ENCODE measurements around the gene PPL. TPM values are rescaled to one million over a fixed set of nuclear protein-coding genes. Genes with fewer than 3 reads are reported as not detected.

Gene PPL
- total RNA-seq, 1 experiment from 2014 or later, result 11.5 TPM

- in situ Hi-C loops (cut with HindIII; ENCODE audit: low pct_unique_long_range_greater_than_20kb, low sequenced_read_pairs), result no loop called here
- DNase-seq (ENCODE audit: low read depth), result no peak
These were observed 81.6 kb downstream of the PPL start for GRCh38 chr16:4855371-4855770.

- DNase-seq (ENCODE audit: low read depth), result no peak
These were observed 84.6 kb downstream of the PPL start for GRCh38 chr16:4852221-4852872.

GRCh38 chr16:4850211-4850610, 86.7 kb downstream of the PPL start:
- in situ Hi-C loops (cut with HindIII; ENCODE audit: low pct_unique_long_range_greater_than_20kb, low sequenced_read_pairs), result no loop called here
- DNase-seq (ENCODE audit: low read depth), result no peak

More at GRCh38 chr16:4852221-4852872, 84.6 kb downstream of the PPL start:
- in situ Hi-C loops (cut with HindIII; ENCODE audit: low pct_unique_long_range_greater_than_20kb, low sequenced_read_pairs), result no loop called here

GRCh38 chr16:4847774-4848587, 89.0 kb downstream of the PPL start:
- in situ Hi-C loops (cut with HindIII; ENCODE audit: low pct_unique_long_range_greater_than_20kb, low sequenced_read_pairs), result no loop called here
- DNase-seq (ENCODE audit: low read depth), result peak; percentile 56

- peak; percentile 99 for DNase-seq (ENCODE audit: low read depth)
- in situ Hi-C loops (cut with HindIII; ENCODE audit: low pct_unique_long_range_greater_than_20kb, low sequenced_read_pairs), result no loop called here
These were observed 89.8 kb downstream of the PPL start, which contains the start of the genes GLYR1 and UBN1 for GRCh38 chr16:4846901-4847773. GLYR1 (minus strand) TSS chr16:4847288; CDS start chr16:4847265, 23 bp downstream. UBN1 (plus strand) TSS chr16:4847481; CDS start chr16:4852918, 5,437 bp downstream.

DNA sequence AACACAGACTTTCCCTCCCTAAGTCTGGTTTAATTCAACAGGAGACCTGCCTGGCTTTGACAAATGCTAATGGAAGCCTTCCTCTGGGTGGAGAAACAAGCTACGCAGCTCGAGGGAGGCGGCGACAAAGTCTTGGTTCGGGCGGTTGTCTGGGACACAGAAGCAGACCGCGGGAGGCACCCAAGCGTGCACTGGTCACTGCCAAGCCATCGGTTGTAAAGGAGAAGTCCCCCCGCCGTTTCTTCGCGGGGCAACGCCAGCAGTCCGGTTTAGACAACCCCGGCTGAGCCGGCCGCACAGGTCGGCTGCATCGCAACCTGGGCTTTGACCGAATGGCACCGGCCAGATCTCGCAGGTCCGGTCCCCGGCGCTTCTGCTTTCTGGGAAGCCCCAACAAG, 90.4 kb downstream of the PPL start:
- in situ Hi-C loops (cut with HindIII; ENCODE audit: low pct_unique_long_range_greater_than_20kb, low sequenced_read_pairs), result no loop called here
- peak; percentile 79 for DNase-seq (ENCODE audit: low read depth)

DNA sequence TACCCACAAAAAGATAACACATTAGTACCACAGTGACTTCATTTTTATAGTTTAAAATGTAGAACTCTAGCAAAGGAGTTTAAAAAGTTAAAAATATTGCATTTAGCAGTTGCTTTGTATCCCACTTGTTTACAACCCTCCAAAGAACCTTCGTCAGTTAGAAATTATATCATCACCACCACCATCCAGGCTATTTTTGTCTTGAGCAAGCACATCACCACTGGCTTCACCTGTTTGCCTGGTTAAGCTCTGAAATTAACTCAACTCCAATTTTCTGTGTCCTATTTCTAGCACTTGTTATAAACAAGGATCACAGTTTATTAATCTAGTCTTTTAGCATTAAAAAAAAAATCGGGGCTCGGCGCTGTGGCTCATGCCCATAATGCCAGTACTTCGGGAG, 96.0 kb downstream of the PPL start:
- in situ Hi-C loops (cut with HindIII; ENCODE audit: low pct_unique_long_range_greater_than_20kb, low sequenced_read_pairs), result no loop called here
- DNase-seq (ENCODE audit: low read depth), result no peak

- in situ Hi-C loops (cut with HindIII; ENCODE audit: low pct_unique_long_range_greater_than_20kb, low sequenced_read_pairs), result no loop called here
- DNase-seq (ENCODE audit: low read depth), result no peak
These were observed 97.0 kb downstream of the PPL start for GRCh38 chr16:4839942-4840341.

GRCh38 chr16:4837733-4838501, 99.0 kb downstream of the PPL start:
- in situ Hi-C loops (cut with HindIII; ENCODE audit: low pct_unique_long_range_greater_than_20kb, low sequenced_read_pairs), result no loop called here

GRCh38 chr16:4836727-4837126, 100.2 kb downstream of the PPL start:
- DNase-seq (ENCODE audit: low read depth), result no peak
- in situ Hi-C loops (cut with HindIII; ENCODE audit: low pct_unique_long_range_greater_than_20kb, low sequenced_read_pairs), result no loop called here

More at GRCh38 chr16:4837733-4838501, 99.0 kb downstream of the PPL start:
- DNase-seq (ENCODE audit: low read depth), result no peak

- no peak for DNase-seq (ENCODE audit: low read depth)
- in situ Hi-C loops (cut with HindIII; ENCODE audit: low pct_unique_long_range_greater_than_20kb, low sequenced_read_pairs), result no loop called here
These were observed 103.4 kb downstream of the PPL start for GRCh38 chr16:4833584-4833983.

GRCh38 chr16:4832698-4833343, 104.1 kb downstream of the PPL start:
- DNase-seq (ENCODE audit: low read depth), result no peak
- in situ Hi-C loops (cut with HindIII; ENCODE audit: low pct_unique_long_range_greater_than_20kb, low sequenced_read_pairs), result no loop called here

Other genes with a start within 250 kb of the PPL start
- gene NUDT16L1, start 243.6 kb downstream of the PPL start, total RNA-seq (2014; rRNA removed; shearing (Covaris generic); ENCODE audit: low replicate concordance), result 42.4 and 49.2 TPM in 2 replicates
- 62.5 and 94.9 TPM in 2 replicates for gene ANKS3, start 202.9 kb downstream of the PPL start, total RNA-seq (2014; rRNA removed; shearing (Covaris generic); ENCODE audit: low replicate concordance)
- 5.4 and 6.6 TPM in 2 replicates for gene DNAAF8, start 202.6 kb downstream of the PPL start, total RNA-seq (2014; rRNA removed; shearing (Covaris generic); ENCODE audit: low replicate concordance)
- 28.2 and 31.7 TPM in 2 replicates for gene ZNF500, start 170.0 kb downstream of the PPL start, total RNA-seq (2014; rRNA removed; shearing (Covaris generic); ENCODE audit: low replicate concordance)
- gene SEPTIN12, start 148.8 kb downstream of the PPL start, total RNA-seq (2014; rRNA removed; shearing (Covaris generic); ENCODE audit: low replicate concordance), result 0.78 TPM in 1 of 2 replicates, not detected in the other
- not detected in 2 replicates for gene SMIM22, start 141.8 kb downstream of the PPL start, total RNA-seq (2014; rRNA removed; shearing (Covaris generic); ENCODE audit: low replicate concordance)
- 20.4 and 24.8 TPM in 2 replicates for gene ROGDI, start 134.5 kb downstream of the PPL start, total RNA-seq (2014; rRNA removed; shearing (Covaris generic); ENCODE audit: low replicate concordance)
- 65.2 and 81.2 TPM in 2 replicates for gene GLYR1, start 89.9 kb downstream of the PPL start, total RNA-seq (2014; rRNA removed; shearing (Covaris generic); ENCODE audit: low replicate concordance)
- gene UBN1, start 89.7 kb downstream of the PPL start, total RNA-seq (2014; rRNA removed; shearing (Covaris generic); ENCODE audit: low replicate concordance), result 17.5 and 22.2 TPM in 2 replicates
- under 0.01 and 0.03 TPM in 2 replicates for gene SEC14L5, start 21.2 kb upstream of the PPL start, total RNA-seq (2014; rRNA removed; shearing (Covaris generic); ENCODE audit: low replicate concordance)
- 51.4 and 197 TPM in 2 replicates for gene NAGPA, start 96.8 kb upstream of the PPL start, total RNA-seq (2014; rRNA removed; shearing (Covaris generic); ENCODE audit: low replicate concordance)
- not detected in 2 replicates for gene C16orf89, start 128.8 kb upstream of the PPL start, total RNA-seq (2014; rRNA removed; shearing (Covaris generic); ENCODE audit: low replicate concordance)
- 39.2 and 40.2 TPM in 2 replicates for gene ALG1, start 134.7 kb upstream of the PPL start, total RNA-seq (2014; rRNA removed; shearing (Covaris generic); ENCODE audit: low replicate concordance)
- 26.2 and 28.2 TPM in 2 replicates for gene EEF2KMT, start 160.6 kb upstream of the PPL start, total RNA-seq (2014; rRNA removed; shearing (Covaris generic); ENCODE audit: low replicate concordance)